TTC549 (cell line): ENCODE results near the gene ADIG.

Experiments
- FAIRE-seq: peaks from 2 replicates; lab custom pipeline; 2012; peaks lifted over from hg19 to GRCh38; lab: Jason Lieb, UNC

The ADIG gene

GRCh38 chr20:38633577-38634093, 52.6 kb downstream of the ADIG start:
- FAIRE-seq, result no peak

DNA sequence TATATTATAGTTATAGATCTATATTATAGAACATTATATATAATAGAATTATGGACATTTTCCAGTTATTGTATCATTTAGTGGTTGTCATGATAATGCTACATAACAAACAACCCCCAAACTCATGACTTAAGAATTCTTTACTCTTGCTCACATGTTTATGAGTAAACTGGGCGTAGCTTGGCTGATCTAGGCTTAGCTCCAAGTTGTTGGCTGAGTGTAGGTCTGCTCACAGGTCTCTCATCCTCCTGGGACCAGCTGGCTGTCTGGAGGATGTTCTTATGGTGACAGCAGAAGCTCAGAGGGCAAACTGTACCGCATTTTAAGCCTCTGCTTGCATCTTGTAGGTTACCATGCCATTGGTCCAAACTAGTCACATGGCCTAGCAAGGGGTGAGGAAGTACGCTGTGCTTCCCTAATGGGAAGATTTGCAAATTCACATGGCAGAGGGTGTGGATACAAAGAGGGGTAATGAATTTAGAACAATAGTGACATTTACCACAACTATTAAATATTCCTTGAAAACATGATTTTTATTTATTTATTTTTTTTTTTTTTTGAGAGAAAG, 54.8 kb downstream of the ADIG start:
- FAIRE-seq, result no peak
